Suppressor macrophage treated with lipopolysaccharide for 4 hours (primary cell): Measurements from ENCODE around the gene CAMTA1.

Experiments
- DNase-seq: peaks from one replicate; pipeline ENCODE4 v3.0.0-alpha.2; 2020

Gene CAMTA1

DNA sequence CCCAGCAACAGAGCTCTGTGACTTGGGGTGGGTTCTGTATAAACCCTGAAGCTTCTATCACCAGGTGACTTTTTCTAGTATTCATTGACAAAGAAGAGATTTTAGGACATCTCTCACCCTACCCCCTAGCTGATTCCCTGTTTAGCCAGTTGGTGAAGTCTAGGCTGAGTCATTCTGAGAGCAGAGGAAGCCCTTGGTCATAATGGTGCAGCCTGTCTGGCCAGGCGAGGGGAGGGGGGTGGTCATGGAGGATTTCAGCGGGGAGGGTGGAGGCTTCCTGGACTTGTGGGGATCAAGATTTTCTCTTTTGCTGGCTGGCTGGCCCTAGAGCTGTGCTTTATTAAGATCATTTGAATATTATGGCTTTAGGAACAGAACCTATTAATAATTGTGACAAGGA, 262.6 kb downstream of the CAMTA1 start:
- no peak for DNase-seq

- DNase-seq = no peak
Measured at GRCh38 chr1:7048395-7048794, 263.1 kb downstream of the CAMTA1 start.

DNA sequence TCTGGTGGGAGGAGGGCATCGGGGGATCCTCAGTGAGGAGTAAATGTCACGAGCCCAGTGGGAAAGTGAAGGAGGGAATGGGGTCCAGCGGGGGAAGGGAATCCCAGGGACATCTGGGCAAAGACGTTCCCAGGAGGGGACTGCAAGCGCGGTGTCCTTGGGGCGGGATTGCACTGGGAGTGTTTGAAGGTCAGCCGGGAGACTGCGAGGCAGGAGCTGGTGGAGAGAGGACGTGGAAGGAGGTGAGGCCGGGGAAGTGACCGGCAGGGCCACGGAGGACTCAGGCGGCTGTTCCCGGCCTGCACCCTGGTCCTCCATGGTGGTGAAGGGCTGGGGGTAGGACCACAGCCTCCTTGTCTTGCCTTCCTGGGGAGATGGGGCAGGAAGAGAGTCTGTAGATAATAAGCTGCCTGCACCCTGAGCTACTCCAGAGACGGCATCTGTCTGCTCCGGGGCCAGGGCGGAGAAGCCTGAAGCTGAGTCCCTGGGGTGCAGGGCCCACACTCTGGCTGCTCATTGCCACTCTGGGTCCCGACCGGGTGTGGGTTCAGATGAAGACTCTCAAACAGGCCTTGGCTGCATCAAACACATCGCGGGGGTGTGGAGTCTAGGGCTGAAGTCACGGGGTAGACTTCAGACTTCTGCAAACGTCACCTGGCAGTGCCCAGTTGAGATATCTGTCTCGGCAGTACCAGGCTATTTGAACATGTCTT, 264.8 kb downstream of the CAMTA1 start:
- DNase-seq = no peak

DNA sequence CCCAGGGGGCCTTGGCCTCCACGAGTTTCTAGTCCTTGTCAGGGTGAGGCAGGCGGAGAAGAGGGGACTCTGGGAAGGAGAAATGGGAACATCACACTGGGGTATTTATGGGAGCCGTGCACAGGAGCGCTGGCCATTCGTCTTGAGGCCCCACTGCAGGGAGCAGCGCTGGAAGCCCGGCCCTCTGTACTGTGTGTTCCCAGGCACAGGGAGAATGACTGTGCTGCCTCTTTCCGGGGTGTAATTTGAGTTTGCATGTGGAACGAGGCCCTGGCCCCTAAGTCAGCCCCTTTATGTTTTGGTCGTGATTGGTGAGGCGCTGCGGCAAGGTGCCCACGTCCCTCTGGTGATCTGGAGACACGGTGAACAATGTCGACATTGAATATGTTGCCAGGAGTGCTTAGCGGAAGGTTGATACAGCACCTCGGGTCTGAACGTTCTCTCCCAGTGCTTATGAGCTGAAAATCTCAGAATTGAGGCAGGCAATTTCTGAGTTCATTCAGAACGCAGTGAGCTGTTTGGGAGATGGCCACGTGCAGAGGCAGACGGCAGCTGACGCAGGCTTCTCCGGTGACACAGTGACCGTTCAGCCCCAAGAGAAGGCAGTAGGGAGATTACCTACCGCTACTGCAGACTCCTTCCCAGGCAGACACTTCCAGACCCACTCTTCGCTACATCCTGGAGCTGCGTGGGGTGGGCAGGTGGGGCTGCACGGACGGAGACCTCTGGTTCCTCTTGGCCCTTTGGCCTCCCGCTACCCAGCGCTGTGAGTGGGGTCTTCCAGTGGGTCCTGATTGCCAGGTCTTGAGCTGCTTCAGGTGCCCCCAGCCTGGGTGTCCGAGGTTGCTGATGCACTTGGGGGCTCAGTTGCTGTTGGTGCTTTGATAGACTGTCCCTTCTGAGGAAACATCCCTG, 265.8 kb downstream of the CAMTA1 start:
- no peak for DNase-seq

DNA sequence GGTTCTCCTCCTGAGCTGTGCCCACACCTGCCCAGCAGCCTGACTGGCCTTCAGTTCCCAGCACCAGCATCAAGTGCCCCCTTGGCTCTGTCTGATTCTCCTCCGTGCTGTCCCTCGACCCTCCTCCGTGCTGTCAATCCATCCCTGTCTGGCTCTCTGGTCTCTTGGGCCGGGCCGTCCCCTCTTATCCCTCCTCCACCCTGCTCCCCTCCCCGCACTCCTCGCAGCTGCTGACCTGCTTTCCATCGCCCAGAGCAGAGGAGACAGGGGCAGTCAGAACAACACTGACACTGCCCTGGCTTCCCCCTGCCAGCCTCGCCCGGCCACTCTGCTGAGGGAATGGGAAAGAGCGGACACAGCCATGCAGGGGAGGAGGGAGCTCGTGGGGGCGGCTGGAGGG, 267.4 kb downstream of the CAMTA1 start:
- DNase-seq = no peak

DNA sequence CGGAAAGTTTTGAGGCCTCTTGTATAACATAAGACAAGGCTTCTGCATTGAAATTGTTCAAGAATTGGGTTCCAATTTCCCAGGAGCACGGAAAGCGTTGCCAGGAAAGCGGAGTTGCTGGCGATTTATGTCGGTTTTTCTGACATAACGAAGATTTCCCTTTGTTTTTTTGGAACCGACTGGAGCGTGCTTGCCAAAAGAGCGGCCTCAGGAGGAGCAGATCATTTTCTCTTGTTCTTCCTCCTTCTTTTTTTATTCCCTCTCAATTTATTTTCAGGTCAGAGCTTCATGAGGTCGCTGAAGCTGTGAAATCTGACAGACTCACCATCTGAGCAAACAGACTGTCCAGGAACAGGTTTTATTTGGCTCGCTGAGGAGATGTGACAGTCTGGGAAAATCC, 275.5 kb downstream of the CAMTA1 start:
- DNase-seq = no peak

- DNase-seq = no peak
Measured at GRCh38 chr1:7062346-7063061, 277.2 kb downstream of the CAMTA1 start.

GRCh38 chr1:7063981-7064380, 278.7 kb downstream of the CAMTA1 start:
- DNase-seq = no peak

DNA sequence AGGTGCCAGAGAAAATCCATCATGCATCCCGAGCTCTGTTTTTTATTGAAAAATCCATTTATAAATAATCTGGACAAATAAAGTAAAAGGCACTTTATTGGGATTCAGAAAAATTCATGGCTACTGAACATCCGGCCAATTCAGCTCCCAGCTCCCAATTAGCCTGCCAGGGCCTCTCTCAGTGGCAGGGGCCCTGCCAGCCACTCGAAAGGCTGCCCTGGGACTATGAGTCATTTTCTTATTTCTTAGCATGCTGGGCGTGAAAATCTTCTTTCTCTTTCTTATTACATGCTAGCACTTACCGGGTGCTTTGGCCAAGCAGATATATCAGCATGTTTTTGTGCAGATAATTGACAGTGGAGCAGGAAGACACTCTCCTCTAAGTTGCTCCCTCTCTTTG, 283.3 kb downstream of the CAMTA1 start:
- no peak for DNase-seq

- no peak for DNase-seq
Measured at GRCh38 chr1:7069931-7070330, 284.7 kb downstream of the CAMTA1 start.

- peak; percentile 67 for DNase-seq
Measured at GRCh38 chr1:7070389-7071029, 285.3 kb downstream of the CAMTA1 start.

DNA sequence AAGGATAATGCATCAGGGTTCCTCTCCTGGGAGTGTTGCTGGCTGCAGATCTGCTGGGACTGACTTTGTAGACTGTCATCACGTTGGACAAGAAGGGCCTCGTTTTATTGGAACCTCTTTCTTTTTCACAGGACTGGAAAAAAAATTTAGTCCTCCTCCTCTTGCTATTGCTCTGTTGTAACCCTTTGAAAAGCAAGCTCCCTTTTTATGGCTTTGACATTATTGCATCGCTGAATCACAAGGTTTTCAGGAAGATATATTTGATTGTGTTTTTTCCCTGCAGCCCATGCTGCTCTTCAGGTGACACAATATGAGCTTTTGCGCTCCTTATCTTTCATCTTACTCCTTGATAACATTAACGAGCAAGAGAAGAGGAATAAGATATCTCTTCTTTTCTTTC, 290.9 kb downstream of the CAMTA1 start:
- DNase-seq = no peak

DNA sequence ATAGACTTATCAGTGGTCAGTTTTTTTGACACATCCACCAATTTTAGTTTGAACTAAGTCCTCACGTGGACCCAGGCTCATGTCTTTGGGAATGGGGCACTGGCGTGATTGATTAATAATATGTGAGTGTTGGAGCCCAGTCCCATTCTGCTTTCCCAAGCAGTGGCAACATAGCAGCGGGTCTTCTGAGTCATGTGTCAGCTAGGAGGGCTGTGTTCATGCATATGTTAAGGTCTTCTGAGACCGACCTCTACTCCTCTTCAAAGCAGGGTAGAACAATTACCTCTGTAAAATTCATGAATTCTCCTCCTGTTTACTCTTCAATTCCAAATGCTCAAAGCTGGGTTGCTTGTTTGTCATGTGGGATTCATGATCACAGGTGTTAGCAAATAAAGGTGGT, 291.3 kb downstream of the CAMTA1 start:
- DNase-seq = no peak

- DNase-seq = no peak
Measured at GRCh38 chr1:7077136-7077535, 291.9 kb downstream of the CAMTA1 start.

DNA sequence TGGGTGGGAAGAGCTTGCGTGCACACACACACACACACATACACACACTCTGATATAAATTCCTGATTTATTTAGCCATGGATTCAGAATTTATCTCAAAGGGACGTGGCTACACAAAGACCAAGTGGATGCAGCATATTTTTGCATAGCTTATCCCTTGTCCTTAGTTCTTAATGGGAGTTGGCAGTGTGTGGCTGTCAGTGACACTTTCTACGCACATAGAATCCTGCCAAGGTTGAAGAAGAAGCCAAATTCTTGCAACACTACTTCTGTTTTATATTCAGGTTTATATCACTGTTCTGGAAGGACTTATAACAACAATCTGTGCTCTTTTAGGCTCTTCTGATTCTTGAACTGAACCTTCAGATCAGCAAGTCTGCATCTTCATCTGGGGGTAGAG, 292.7 kb downstream of the CAMTA1 start:
- DNase-seq = no peak

DNA sequence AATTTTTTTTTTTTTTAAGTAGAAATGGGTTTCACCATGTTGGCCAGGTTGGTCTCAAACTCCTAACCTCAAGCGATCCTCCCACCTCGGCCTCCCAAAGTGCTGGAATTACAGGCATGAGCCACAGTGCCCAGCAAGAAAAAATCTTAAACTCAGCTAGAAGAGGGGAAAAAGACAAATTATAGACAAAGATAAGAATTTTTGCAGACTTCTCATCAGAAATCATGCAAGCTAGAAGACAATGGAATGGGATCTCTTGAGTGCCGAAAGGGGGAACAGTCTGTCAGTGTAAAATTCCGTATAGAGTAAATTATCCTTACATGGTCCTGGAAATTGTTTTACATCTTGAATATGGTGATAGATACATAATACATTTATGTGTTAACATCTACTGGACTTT, 294.4 kb downstream of the CAMTA1 start:
- no peak for DNase-seq

- DNase-seq = no peak
Measured at GRCh38 chr1:7084232-7084894, 299.1 kb downstream of the CAMTA1 start.

DNA sequence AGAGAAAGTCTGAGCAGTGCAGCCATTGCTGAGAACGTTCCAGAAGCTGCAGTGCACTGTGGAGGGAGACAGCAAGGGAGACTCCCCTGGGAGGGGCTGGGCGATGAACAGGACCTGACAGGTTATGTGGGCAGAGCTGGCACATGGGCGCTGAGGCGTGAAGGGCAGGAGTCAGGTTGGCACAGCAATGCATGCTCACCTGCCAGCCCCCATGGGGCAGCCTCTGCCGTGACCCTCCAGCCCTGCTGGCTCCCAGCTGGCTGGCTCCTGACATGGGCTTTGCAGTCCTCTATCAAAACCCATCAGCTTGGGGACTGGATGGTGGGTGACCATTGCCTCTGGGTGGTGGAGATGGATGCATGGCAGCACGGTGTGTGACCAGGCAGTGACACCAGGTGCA, 300.3 kb downstream of the CAMTA1 start:
- DNase-seq = no peak

- no peak for DNase-seq
Measured at GRCh38 chr1:7086106-7086505, 300.9 kb downstream of the CAMTA1 start.

- DNase-seq = no peak
Measured at GRCh38 chr1:7087888-7088287, 302.6 kb downstream of the CAMTA1 start.

DNA sequence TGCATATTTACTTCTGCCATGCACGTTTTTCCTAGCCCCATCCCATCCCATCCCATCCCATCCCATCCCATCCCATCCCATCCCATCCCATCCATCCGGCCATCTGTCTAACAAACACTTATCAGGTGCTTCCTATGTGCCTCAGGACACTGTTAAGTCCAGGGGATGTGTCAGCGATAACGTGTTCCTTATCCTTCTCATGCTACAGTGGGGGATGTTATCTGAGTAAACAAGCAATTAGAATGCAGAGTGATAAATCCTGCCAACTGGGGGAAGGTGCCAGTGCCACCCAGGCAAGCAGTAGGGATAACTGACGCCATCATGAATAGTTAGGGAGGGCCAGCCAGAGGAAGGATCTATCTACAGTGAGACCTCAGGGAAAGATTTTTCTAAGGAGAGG, 304.2 kb downstream of the CAMTA1 start:
- no peak for DNase-seq

DNA sequence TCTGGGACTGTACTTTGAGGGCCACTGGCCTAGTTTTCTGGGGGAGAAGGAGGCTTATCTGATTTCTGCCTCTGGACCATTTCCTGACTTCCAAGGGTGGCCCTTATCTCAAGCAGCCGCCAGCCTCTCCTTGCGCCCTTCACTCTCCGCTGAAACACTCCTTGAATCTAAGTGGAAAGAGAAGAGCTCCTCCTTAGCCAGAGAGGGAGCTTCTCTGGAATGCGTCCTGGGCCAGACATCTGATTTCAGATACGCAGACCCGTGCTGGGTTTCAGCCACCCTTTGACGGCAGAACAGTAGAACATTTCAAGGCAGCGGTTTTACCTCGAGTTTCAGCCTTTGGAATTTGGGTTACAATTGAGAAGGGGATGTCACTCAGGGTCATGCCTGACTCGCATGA, 308.0 kb downstream of the CAMTA1 start:
- DNase-seq = no peak

- DNase-seq = no peak
Measured at GRCh38 chr1:7094086-7094485, 308.8 kb downstream of the CAMTA1 start.
